ENCODE data around the gene ANO4.
"Not testable (repeated sequence)": the region's sequence is repeated elsewhere in the genome, so short reads cannot be mapped to it uniquely, and the experiment has no call there.

- not testable (repeated sequence) for TF ChIP-seq POLR2A, CTCF (IDR thresholded peaks at IDR 0.05)
Measured at GRCh38 chr12:101062508-101062907, 267.9 kb downstream of the ANO4 start.

Data from lower leg skin (tissue), 3 donors.